Activated T-cell treated with anti-CD3 and anti-CD28 coated beads for 24 hours (primary cell): ENCODE measurements around the gene PCNT.
"Not testable (repeated sequence)": the region's sequence is repeated elsewhere in the genome, so short reads cannot be mapped to it uniquely, and the experiment has no call there.

Experiments used
- DNase-seq: peaks from one replicate; pipeline ENCODE4 v3.0.0-alpha.2; 2020; ENCODE audit warnings: low read depth

The PCNT gene

GRCh38 chr21:46452710-46453109, 128.8 kb downstream of the PCNT start:
- DNase-seq, result no peak

DNA sequence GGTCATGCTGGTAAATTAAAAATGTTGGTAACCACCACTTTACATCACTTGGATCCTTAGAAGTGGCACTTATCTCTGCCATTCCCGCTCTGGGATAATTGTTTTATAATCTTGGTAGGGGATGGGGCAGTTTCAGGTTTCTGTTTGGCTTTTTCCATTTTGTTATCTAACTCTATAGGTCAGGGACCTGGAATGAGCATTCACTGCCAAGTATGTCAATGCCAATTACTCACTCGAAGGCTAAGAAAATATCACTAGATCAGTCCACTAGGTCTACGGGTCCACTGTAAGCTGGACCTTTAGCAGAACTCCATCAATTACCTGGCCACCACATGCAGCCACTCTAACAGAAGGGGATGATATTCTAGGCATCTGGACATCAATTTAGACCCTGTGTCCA, 130.2 kb downstream of the PCNT start:
- DNase-seq, result no peak

DNA sequence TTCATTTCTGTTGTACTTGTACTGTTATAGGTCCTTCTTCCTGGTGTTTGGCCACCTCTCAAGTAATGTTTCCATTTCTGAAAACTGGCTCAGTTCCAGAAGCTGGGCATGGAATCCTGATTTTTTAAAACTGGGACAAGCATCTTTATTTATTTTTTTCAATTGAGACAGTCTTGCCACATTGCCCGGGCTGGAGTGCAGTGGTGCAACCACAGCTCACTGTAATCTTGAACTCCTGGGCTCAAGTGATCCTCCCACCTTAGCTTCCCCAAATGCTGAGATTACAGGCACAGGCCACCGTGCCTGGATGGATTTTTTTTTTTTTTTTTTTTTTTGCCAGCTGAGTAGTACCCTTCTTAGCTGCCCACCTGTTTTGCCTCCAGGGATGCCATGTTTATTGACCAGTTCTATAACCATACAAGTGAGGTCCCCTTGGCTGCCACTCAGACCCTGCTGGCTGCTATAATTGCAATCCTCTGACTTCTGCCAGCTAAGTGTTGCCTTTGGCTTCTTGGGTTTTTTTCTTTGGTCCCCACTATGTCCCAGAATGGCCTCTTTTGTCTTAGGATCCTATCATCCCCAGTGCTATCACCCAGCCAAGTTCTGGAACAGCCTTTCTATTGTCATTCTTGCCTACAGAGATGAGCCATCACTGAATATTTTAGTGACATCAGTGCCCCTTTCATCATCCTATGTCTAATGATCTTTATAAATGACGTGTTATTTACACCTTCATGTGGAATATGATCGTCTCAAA, 130.9 kb downstream of the PCNT start:
- no peak for DNase-seq

DNA sequence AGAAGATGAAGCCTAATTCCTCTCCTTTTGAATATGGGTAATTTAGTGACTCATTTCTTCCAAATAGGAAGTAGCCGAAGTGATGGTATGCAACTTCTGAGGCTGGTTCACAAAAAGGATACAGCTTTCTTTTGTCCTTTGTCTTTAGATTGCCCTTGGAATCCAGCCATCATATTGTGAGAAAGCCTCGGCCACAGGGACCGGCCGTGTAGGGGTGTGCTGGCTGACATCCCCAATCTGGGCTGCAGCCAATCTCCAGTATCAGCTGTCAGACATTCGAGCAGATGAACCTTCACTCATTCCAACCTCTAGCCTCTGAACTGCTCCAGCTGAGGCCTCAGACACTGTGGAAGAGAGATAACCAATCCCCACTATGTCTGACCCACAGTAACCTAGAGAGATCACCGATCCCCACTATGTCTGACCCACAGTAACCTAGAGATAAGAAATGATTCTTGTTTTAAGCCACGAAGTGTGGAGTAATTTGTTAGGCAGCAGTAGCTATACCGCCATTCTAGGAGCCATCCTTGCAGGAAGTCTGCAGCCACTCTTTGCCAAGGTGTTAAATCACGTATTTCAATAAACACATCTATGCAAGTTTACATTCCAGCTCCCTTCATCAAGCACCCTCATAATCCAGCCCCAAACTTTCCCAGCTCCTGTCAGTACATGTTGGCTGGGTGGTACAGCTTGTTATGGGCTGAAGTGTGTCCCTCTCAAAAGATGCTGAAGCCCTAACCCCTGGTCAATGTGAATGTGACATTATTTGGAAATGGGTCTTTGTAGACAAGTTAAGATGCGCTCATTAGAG, 131.8 kb downstream of the PCNT start:
- no peak for DNase-seq

GRCh38 chr21:46456750-46457149, 132.8 kb downstream of the PCNT start:
- DNase-seq, result no peak

GRCh38 chr21:46457801-46458314, 133.9 kb downstream of the PCNT start:
- DNase-seq, result peak; percentile 31

DNA sequence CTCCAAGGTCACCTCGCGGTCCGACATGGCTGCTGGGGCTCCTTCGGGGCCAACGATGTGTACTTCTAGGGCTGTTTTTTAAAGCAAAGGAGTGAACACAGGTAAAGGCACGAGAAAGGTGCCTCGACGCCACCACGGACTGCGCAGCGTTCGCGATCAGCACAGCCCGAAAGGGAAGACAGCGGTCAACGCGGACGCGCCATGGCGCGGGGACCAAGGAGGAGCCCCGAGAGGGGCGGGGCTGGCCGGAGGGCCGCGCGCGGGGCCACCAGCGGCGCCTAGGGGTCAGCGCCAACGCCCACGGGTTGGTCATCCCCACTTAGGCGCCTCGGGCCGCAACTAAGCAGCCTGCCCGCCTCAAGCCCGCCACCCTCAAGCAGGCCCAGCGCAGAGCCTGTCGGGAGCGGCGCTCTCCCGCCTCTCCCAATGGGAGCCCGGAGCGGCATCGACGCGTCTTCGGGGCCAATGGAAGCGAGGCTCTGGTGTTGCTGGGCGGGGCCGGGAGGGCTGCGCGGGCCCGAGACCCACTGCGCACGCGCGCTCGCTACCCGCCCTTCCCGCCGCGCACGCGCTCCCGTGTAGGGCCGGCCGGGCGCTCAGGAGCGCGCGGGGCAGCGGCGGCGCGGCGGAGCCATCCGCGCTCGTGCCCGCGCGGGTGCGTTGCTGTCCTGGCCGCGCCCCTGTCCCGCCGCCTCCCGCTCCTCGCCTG, 134.5 kb downstream of the PCNT start, which contains the start of gene DIP2A:
DIP2A (plus strand) TSS at position 577 of the 709 bp plus-strand sequence. CDS start 241 bp downstream, outside the sequence.
- peak; percentile 91 for DNase-seq

- no peak for DNase-seq
Measured at GRCh38 chr21:46459024-46459355, 135.0 kb downstream of the PCNT start.

GRCh38 chr21:46459356-46460112, 135.6 kb downstream of the PCNT start:
- DNase-seq, result no peak

GRCh38 chr21:46461909-46462308, 138.0 kb downstream of the PCNT start:
- no peak for DNase-seq

DNA sequence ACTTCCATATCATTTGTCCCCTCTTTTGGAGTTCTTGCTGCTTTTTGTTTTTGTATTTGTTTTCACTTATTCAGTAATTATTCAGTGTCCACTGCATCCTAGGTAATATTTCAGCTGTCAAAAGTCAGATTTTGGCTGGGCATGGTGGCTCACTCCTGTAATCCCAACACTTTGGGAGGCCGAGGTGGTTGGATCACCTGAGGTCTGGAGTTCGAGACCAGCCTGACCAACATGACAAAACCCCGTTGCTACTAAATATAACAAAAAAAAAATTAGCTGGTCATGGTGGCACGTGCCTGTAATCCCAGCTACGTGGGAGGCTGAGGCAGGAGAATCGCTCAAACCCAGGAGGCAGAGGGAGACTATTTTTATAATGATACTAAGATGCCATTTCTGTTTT, 141.2 kb downstream of the PCNT start:
- DNase-seq, result not testable (repeated sequence)

DNA sequence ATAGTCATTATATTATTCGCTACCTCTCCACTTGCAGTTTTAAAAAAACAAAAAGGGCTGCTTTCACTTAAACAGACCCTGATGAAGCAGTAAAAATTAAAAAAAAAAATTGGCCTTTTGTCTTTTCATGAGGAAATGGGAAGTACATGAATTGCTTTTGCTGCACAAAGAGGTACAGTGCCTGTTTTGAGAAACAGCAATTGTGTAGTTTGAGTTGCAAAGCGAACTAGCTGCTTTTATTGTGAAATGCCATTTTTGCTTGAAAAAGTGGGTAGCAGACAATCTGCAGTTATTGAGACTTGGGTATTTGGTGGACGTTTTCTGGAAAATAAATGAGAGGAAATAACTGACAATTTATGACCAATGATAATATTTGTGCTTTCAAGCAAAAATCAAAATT, 141.7 kb downstream of the PCNT start:
- DNase-seq, result no peak

DNA sequence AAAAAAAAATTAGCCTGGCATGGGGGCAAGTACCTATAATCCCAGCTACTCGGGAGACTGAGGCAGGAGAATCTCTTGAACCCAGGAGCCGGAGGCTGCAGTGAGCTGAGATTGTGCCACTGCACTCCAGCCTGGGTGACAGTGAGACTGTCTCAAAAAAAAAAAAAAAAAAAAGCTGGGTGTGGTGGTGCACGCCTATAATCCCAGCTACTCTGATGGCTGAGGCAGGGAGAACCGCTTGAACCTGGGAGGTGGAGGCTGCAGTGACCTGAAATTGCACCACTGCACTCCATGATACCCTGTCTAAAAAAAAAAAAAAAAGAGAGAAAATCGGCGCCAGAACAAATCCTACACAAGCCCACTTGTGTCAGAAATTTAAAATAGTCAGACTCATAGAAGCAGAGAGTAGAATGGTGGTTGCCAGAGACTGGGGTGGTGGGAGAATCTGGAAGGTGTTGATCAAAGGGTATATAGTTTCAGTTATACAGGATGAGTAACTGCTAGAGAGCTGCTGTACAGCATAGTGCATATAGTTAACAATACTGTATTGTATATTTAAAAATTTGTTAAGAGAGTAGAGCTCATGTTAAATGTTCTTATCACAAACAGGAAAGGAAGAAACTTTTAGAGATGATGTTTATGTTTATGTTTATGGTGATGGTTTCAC, 144.3 kb downstream of the PCNT start:
- DNase-seq, result no peak

GRCh38 chr21:46469275-46469674, 145.3 kb downstream of the PCNT start:
- DNase-seq, result no peak

GRCh38 chr21:46471514-46471913, 147.6 kb downstream of the PCNT start:
- DNase-seq, result no peak

GRCh38 chr21:46472246-46472645, 148.3 kb downstream of the PCNT start:
- no peak for DNase-seq

GRCh38 chr21:46474382-46474781, 150.4 kb downstream of the PCNT start:
- no peak for DNase-seq

- no peak for DNase-seq
Measured at GRCh38 chr21:46475296-46475695, 151.3 kb downstream of the PCNT start.

- DNase-seq, result no peak
Measured at GRCh38 chr21:46477765-46478164, 153.8 kb downstream of the PCNT start.

GRCh38 chr21:46478910-46479309, 155.0 kb downstream of the PCNT start:
- DNase-seq, result no peak

GRCh38 chr21:46480466-46480865, 156.5 kb downstream of the PCNT start:
- no peak for DNase-seq
